Measurements from ENCODE around the gene GLP1R.

DNA sequence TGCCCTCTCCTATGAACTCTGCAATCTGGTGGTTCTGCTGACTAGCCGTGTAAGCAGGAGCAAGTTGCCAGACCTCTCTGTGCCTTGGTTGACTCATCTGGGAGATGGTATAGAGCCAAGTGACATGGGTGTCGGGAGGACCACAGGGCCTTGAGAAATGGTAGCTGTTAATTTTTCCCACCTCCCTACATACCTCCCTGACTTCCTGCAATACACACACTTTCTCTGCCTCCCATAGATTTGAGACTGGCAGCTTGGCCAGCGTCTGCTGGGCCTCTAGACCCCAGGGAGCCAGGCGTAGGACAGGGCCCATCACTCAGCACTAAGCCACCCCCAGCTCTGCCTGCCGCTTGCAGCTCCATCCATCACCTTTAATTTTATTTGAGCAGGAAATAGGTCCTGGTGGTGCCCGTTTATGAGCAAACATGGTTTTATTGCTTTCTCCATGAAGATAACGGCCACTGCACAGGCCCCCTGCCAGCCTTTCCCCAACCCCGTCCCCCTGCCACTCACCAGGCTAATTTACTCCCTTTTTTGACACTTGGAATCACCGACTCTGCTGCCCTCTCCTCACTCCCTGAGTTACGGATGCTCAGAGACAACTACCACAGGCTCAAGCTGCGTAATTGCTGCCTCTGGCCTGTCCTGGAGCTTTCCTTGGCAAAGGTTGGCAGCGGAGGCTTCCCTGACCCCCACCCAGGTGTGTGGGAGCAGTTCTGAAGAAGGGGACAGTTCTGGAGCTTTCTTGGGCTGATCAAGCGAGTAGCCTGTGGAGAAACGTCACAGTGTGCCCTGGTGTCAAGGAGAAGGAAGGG, 11.1 kb downstream of the GLP1R start:
- TF ChIP-seq CTCF (IDR thresholded peaks at IDR 0.05; ENCODE audit: poor library complexity, severe bottlenecking) (no peak), TAF1 (IDR thresholded peaks at IDR 0.05; ENCODE audit: low read depth) (no peak), POLR2AphosphoS5 (IDR thresholded peaks at IDR 0.05) (no peak), EP300 (conservative IDR thresholded peaks at IDR 0.05; ENCODE audit: poor library complexity, severe bottlenecking) (no peak), REST (IDR thresholded peaks at IDR 0.05; ENCODE audit: borderline replicate concordance) (no peak), RAD21 (conservative IDR thresholded peaks at IDR 0.05) (no peak), EZH2 (IDR thresholded peaks at IDR 0.05; ENCODE audit: borderline replicate concordance, insufficient read depth, low read length, poor library complexity, severe bottlenecking) (no peak), MXI1 (conservative IDR thresholded peaks at IDR 0.05; ENCODE audit: poor library complexity, severe bottlenecking) (no peak)

Data from neural cell (in vitro differentiated cells).